K562 (cell line): ENCODE data around the gene SZT2. TPM values are rescaled to one million over a fixed set of nuclear protein-coding genes. Genes with fewer than 3 reads are reported as not detected.

Experiments used
- GTF2F1 ChIP-seq: IDR thresholded peaks from 2 replicates; pipeline ENCODE4 v1.6.1; 2011; ENCODE audit warnings: low read depth, low read length, improper control_type of control experiment
- ZNF444 ChIP-seq: fragments of 250-450 bp; sonication (Bioruptor Pico); IDR thresholded peaks from 2 replicates; pipeline ENCODE4 v1.4.0; 2020; ENCODE audit warnings: mild to moderate bottlenecking, moderate library complexity
- ZNF766 ChIP-seq: fragments of 200-800 bp; sonication (Bioruptor generic); conservative IDR thresholded peaks from 2 replicates; pipeline ENCODE4 v1.6.1; 2016; ENCODE audit warnings: missing genetic modification characterization, missing compliant biosample characterization
- polyA plus RNA-seq, 8 experiments: library from polyadenylated mRNA; depleted of rRNA in 4 of 8; stranded (reverse) in 5 of 8; unstranded in 3 of 8; fragments of >200 nt; fragmentation: Nextera tagmentation in 2 of 8; fragmentation: Illumina TruSeq in 1 of 8; extraction: Ambion mirVana in 2 of 8; extraction: Trizol in 1 of 8; gene quantifications; 2 replicates each; pipeline versions ENCODE4 v1.2.1 to v1.2.3, GENCODE V29; 2011 to 2014; ENCODE audit warnings: inconsistent platforms in 1 of 8, missing spikeins in 1 of 8
- total RNA-seq, 7 experiments: library from RNA; depleted of rRNA in 6 of 7; stranded (reverse); fragments of >200 nt in 6 of 7; fragmentation: Illumina TruSeq in 2 of 7; extraction: Trizol in 2 of 7; gene quantifications; 2 replicates each; pipeline versions ENCODE4 v1.2.1 to v1.2.3, GENCODE V29; 2011 to 2021; ENCODE audit warnings: low replicate concordance in 1 of 7
- TF ChIP-seq, protein P1 (sequence below): fragments of 200-400 bp; formaldehyde crosslinking; IDR thresholded peaks from 2 replicates; pipeline ENCODE4 v1.6.1; 2017; ENCODE audit warnings: mild to moderate bottlenecking, low read depth, low read length, moderate library complexity
- TF ChIP-seq, protein P2 (sequence below), 3 experiments: fragments of 200-800 bp in 1 of 3; fragments of 250-450 bp in 1 of 3; fragments of 450-650 bp in 1 of 3; sonication (Bioruptor Pico) in 1 of 3; sonication (Bioruptor generic) in 1 of 3; formaldehyde crosslinking in 1 of 3; IDR thresholded peaks; 2 replicates each; pipeline versions ENCODE4 v1.6.1 to v1.8.0; 2016 to 2022; ENCODE audit warnings: mild to moderate bottlenecking in 2 of 3, missing genetic modification characterization in 2 of 3, missing compliant biosample characterization in 1 of 3, moderate library complexity in 1 of 3
- TF ChIP-seq, protein P3 (sequence below): fragments of 250-450 bp; sonication (Bioruptor Pico); IDR thresholded peaks from 2 replicates; pipeline ENCODE4 v1.4.0; 2020; ENCODE audit warnings: mild to moderate bottlenecking

The SZT2 gene
- total and polyA plus RNA-seq, 9 of the 15 experiments (the other 6 are each of a cell fraction or from before 2014, with no cell fraction given) = 0.88 to 31.0 (median 12.8) TPM

DNA sequence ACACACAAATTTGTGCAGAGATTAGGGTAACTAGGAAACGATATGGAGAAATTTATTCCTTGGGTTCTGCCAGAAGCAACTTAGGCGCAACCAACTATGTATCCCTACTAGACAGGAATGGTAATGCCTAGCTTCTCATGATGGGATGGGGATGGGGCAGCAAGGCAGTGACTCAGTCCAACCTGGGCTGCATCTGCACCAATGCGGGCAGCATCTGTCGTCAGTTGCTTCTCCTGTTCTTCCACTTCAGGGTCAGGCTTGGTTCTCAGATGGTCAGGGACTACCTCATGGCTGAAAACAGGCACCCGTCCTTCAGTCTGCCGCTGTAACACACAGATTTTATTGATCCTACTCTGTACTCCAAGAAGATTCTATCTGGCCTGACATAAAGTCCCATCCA lies 3.0 kb upstream of the SZT2 start (continued):
- TF ChIP-seq, protein P1, sequence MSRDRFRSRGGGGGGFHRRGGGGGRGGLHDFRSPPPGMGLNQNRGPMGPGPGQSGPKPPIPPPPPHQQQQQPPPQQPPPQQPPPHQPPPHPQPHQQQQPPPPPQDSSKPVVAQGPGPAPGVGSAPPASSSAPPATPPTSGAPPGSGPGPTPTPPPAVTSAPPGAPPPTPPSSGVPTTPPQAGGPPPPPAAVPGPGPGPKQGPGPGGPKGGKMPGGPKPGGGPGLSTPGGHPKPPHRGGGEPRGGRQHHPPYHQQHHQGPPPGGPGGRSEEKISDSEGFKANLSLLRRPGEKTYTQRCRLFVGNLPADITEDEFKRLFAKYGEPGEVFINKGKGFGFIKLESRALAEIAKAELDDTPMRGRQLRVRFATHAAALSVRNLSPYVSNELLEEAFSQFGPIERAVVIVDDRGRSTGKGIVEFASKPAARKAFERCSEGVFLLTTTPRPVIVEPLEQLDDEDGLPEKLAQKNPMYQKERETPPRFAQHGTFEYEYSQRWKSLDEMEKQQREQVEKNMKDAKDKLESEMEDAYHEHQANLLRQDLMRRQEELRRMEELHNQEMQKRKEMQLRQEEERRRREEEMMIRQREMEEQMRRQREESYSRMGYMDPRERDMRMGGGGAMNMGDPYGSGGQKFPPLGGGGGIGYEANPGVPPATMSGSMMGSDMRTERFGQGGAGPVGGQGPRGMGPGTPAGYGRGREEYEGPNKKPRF = no peak
- TF ChIP-seq GTF2F1 = no peak
- TF ChIP-seq, protein P2, sequence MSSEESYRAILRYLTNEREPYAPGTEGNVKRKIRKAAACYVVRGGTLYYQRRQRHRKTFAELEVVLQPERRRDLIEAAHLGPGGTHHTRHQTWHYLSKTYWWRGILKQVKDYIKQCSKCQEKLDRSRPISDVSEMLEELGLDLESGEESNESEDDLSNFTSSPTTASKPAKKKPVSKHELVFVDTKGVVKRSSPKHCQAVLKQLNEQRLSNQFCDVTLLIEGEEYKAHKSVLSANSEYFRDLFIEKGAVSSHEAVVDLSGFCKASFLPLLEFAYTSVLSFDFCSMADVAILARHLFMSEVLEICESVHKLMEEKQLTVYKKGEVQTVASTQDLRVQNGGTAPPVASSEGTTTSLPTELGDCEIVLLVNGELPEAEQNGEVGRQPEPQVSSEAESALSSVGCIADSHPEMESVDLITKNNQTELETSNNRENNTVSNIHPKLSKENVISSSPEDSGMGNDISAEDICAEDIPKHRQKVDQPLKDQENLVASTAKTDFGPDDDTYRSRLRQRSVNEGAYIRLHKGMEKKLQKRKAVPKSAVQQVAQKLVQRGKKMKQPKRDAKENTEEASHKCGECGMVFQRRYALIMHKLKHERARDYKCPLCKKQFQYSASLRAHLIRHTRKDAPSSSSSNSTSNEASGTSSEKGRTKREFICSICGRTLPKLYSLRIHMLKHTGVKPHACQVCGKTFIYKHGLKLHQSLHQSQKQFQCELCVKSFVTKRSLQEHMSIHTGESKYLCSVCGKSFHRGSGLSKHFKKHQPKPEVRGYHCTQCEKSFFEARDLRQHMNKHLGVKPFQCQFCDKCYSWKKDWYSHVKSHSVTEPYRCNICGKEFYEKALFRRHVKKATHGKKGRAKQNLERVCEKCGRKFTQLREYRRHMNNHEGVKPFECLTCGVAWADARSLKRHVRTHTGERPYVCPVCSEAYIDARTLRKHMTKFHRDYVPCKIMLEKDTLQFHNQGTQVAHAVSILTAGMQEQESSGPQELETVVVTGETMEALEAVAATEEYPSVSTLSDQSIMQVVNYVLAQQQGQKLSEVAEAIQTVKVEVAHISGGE (CRISPR knock-in tag; IDR thresholded peaks at IDR 0.05) = no peak
- TF ChIP-seq ZNF766 = no peak
- TF ChIP-seq, protein P3, sequence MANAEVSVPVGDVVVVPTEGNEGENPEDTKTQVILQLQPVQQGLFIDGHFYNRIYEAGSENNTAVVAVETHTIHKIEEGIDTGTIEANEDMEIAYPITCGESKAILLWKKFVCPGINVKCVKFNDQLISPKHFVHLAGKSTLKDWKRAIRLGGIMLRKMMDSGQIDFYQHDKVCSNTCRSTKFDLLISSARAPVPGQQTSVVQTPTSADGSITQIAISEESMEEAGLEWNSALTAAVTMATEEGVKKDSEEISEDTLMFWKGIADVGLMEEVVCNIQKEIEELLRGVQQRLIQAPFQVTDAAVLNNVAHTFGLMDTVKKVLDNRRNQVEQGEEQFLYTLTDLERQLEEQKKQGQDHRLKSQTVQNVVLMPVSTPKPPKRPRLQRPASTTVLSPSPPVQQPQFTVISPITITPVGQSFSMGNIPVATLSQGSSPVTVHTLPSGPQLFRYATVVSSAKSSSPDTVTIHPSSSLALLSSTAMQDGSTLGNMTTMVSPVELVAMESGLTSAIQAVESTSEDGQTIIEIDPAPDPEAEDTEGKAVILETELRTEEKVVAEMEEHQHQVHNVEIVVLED (CRISPR knock-in tag) = no peak
- TF ChIP-seq ZNF444 (CRISPR knock-in tag) = no peak
